ENCODE measurements around the gene TRMT11. TPM values are rescaled to one million over a fixed set of nuclear protein-coding genes. Genes with fewer than 3 reads are reported as not detected.
"Not testable (repeated sequence)": the region's sequence is repeated elsewhere in the genome, so short reads cannot be mapped to it uniquely, and the experiment has no call there.

TRMT11 gene
- total RNA-seq, 1 experiment from 2014 or later = 7.7 TPM

GRCh38 chr6:126050795-126051194 lies 64.5 kb downstream of the TRMT11 start:
- Histone ChIP-seq H3K36me3 (peaks cover 4% of the 10 kb centered on the region; the same call in 1 of the 2 replicates), H3K4me3 (no peak overlapping the region), H3K9me3 (no peaks in the 10 kb centered on the region), H3K27me3 (no peaks in the 10 kb centered on the region)
- DNase-seq = no peak

DNA sequence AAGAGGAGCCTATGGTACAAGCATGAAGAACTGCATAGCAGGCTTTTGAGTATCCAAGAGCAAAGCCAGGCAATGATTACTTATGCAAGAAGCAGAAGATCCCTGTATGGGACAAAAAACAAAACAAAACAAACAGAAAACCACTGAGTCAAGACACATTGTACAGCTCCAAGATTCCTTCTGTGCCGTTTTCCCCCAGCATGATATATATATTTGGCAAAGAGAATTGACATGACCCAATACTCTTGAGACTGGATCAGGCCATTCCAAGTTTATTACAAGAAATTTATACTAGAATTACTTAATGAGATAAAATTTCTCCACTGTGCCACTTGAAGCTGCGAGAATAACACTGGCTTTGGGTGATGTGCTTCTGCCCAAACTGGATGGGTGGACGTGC lies 65.5 kb downstream of the TRMT11 start:
- no peaks in the 10 kb centered on the region for H3K9me3 ChIP-seq
- no peak for DNase-seq
- H3K4me3 ChIP-seq = no peak overlapping the region
- H3K36me3 ChIP-seq = peaks cover 4% of the 10 kb centered on the region; the same call in 1 of the 2 replicates
- H3K27me3 ChIP-seq = no peaks in the 10 kb centered on the region

- Histone ChIP-seq H3K4me3 (no peak overlapping the region), H3K9me3 (no peaks in the 10 kb centered on the region), H3K27me3 (no peaks in the 10 kb centered on the region), H3K36me3 (peaks cover 4% of the 10 kb centered on the region; the same call in 1 of the 2 replicates)
- no peak for DNase-seq
Measured at GRCh38 chr6:126052485-126052884, 66.1 kb downstream of the TRMT11 start.

DNA sequence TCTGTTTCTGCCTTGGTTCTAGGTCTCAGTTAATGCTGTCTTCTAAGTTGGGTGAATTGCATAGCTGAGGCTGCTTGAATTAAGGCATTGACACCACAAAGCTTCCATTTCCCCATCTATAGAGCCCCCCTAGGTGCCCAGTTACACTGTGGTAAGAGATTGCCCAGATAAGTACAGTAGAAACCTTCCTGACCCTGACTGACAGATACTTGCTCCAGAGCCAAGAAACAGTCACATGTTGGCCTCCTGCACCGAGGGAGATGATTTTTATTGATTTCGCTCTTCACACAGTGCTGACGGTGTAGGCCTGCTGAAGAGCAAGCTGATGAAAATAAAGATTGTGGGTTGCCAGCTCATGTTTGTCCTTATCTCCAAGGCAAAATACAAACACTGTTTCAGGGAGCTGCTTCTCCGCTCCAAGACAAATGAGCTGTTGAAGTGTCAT lies 67.9 kb downstream of the TRMT11 start:
- Histone ChIP-seq H3K9me3 (no peaks in the 10 kb centered on the region), H3K36me3 (no peaks in the 10 kb centered on the region), H3K4me3 (no peak overlapping the region), H3K27me3 (no peaks in the 10 kb centered on the region)
- no peak for DNase-seq

DNA sequence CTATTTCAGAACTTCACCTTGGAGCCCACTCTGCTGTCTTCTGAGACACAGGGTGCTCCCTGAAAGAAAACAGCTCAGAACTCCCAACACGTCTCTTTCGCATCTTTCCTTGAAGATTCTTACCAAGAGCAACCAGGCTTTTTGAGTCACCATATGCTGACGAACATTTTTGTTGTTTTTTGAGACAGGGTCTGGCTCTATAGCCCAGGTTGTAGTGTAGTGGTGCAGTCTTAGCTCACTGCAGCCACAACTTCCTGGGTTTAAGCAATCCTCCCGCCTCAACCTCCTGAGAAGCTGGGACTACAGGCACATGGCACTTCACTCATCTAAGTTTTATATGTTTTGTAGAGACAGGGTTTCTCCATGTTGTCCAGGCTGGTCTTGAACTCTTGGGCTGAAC lies 68.5 kb downstream of the TRMT11 start:
- Histone ChIP-seq H3K4me3 (no peak overlapping the region), H3K9me3 (no peaks in the 10 kb centered on the region), H3K36me3 (no peaks in the 10 kb centered on the region), H3K27me3 (no peaks in the 10 kb centered on the region)
- no peak for DNase-seq

GRCh38 chr6:126055449-126055848 lies 69.1 kb downstream of the TRMT11 start:
- DNase-seq = no peak
- Histone ChIP-seq H3K36me3 (no peaks in the 10 kb centered on the region), H3K27me3 (no peaks in the 10 kb centered on the region), H3K9me3 (no peaks in the 10 kb centered on the region), H3K4me3 (no peak overlapping the region)

- no peak for DNase-seq
- no peaks in the 10 kb centered on the region for H3K9me3 ChIP-seq
- no peaks in the 10 kb centered on the region for H3K36me3 ChIP-seq
- H3K4me3 ChIP-seq = no peak overlapping the region
- H3K27me3 ChIP-seq = no peaks in the 10 kb centered on the region
Measured at GRCh38 chr6:126056355-126057004, 70.1 kb downstream of the TRMT11 start.

DNA sequence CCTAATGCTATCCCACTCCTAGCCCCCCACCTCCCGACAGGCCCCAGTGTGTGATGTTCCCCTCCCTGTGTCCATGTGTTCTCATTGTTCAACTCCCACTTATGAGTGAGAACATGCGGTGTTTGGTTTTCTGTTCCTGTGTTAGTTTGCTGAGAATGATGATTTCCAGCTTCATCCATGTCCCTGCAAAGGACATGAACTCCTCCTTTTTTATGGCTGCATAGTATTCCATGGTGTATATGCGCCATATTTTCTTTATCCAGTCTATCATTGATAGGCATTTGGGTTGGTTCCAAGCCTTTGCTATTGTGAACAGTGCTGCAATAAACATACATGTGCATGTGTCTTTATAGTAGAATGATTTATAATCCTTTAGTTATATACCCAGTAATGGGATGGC lies 71.7 kb downstream of the TRMT11 start:
- not testable (repeated sequence) for H3K9me3 ChIP-seq, DNase-seq, H3K4me3 ChIP-seq, H3K27me3 ChIP-seq, H3K36me3 ChIP-seq

GRCh38 chr6:126060400-126060799 lies 74.1 kb downstream of the TRMT11 start:
- no peak for DNase-seq
- no peaks in the 10 kb centered on the region for H3K27me3 ChIP-seq
- no peaks in the 10 kb centered on the region for H3K9me3 ChIP-seq
- H3K36me3 ChIP-seq = no peaks in the 10 kb centered on the region
- H3K4me3 ChIP-seq = no peak overlapping the region

- Histone ChIP-seq H3K27me3 (no peaks in the 10 kb centered on the region), H3K9me3 (no peaks in the 10 kb centered on the region), H3K36me3 (no peaks in the 10 kb centered on the region), H3K4me3 (no peak overlapping the region)
- DNase-seq = peak; percentile 23
Measured at GRCh38 chr6:126063512-126064146, 77.3 kb downstream of the TRMT11 start.

DNA sequence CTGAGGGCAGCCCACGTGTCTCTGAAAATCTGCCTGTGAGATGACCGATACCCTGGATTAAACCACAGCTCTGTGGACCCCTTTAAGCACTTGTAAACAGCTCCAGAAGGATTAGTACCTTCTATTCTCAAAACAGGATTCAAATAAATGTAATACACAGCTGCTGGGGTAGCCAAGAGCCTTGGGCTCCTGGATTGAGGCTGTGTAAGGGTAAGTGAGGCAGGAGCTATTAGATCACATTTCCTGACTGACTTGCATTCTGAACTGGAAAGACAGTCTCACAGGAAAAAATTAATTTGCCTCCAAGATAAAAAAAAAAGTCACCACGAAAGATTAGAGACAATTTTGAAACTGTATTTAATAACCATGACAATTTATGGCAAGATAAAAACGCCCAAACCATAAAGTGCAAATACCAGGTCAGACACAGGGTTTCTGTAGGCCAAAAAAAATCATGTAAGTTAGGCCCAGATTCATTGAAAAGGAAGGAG lies 78.0 kb downstream of the TRMT11 start:
- no peak for DNase-seq
- Histone ChIP-seq H3K4me3 (no peak overlapping the region), H3K9me3 (no peaks in the 10 kb centered on the region), H3K27me3 (no peaks in the 10 kb centered on the region), H3K36me3 (no peaks in the 10 kb centered on the region)

- Histone ChIP-seq H3K9me3 (no peaks in the 10 kb centered on the region), H3K27me3 (no peaks in the 10 kb centered on the region), H3K36me3 (no peaks in the 10 kb centered on the region), H3K4me3 (no peak overlapping the region)
- DNase-seq = no peak
Measured at GRCh38 chr6:126064748-126065401, 78.5 kb downstream of the TRMT11 start.

DNA sequence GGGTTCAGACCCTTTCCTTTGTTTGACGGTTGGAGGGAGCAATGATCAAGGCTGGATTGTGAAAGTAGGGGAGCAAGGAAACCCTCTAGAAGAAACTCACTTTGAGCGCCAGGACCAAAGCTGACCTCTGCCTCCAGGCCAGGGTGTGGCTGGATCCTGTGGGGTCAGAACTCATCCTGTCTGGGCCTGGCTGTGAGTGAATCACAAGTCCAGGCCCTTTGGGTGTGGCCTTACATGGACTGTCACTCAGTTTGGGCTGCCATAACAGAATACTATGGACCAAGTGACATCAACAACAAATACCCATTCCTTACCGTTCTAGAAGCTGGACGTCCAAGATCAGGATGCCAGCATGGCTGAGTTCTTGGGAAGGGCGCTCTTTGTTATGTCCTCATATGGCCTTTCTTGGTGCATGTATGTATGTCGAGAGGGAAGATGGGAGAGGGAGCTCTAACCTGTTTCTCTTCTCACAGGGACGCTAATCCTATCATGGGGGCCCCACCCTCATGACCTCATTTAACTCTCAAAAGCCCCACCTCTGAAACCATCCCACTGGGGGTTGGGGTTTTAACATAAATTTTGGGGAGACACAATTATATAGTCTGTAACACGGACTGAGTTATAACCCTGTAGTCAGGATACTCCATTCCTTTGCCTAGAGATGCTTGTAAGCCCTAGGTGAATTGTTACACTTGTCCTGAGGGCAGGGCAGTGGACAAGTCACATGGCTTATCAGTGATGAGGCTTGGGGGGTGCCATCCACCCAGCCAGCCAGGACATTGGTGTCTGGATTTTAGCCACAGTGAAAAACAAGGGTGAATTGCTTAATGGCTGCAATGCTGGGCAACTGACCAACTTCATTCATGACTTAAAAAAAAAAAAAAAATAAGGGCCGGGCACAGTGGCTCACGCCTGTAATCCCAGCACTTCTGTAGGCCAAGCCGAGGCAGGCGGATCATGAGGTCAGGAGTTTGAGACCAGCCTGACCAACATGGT lies 80.0 kb downstream of the TRMT11 start:
- no peak for DNase-seq
- H3K27me3 ChIP-seq = no peaks in the 10 kb centered on the region

GRCh38 chr6:126067073-126067472 lies 80.7 kb downstream of the TRMT11 start:
- no peak for DNase-seq
- Histone ChIP-seq H3K9me3 (no peaks in the 10 kb centered on the region), H3K36me3 (no peaks in the 10 kb centered on the region), H3K4me3 (no peak overlapping the region), H3K27me3 (no peaks in the 10 kb centered on the region)

More for the DNA sequence above, 80.0 kb downstream of the TRMT11 start:
- Histone ChIP-seq H3K9me3 (no peaks in the 10 kb centered on the region), H3K36me3 (no peaks in the 10 kb centered on the region), H3K4me3 (no peak overlapping the region)

DNA sequence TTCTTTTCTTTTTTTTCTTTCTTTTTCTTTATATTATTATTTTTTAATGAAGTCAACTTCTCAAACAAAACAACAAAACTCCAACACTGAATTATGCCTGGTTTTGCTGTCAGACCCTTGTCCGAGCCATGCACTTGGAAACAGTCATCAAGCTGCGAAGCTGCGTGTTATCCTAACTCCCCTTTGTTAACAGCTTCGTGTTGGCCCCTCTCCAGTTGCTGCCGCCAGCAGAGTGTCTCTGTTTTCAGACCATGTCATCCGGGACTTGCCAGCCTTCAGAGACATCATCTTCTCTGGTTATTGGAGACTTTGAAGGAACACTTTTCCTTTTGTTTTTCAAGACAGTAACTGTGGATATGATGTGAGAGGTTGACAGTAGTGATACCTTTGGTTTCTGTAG lies 83.1 kb downstream of the TRMT11 start:
- Histone ChIP-seq H3K36me3 (no peaks in the 10 kb centered on the region; the same call in 1 of the 2 replicates), H3K9me3 (no peaks in the 10 kb centered on the region), H3K4me3 (no peak overlapping the region), H3K27me3 (no peaks in the 10 kb centered on the region)
- no peak for DNase-seq

- Histone ChIP-seq H3K27me3 (no peaks in the 10 kb centered on the region), H3K9me3 (no peaks in the 10 kb centered on the region), H3K36me3 (no peaks in the 10 kb centered on the region; the same call in 1 of the 2 replicates), H3K4me3 (no peak overlapping the region)
- no peak for DNase-seq
Measured at GRCh38 chr6:126071000-126071647, 84.8 kb downstream of the TRMT11 start.
